GM19468 (cell line): ENCODE results near the gene ALDH1A2.

Source experiments
- ATAC-seq: cut with Tn5 transposase; IDR thresholded peaks from one replicate; pipeline ENCODE4 v1.9.1; 2021; ENCODE audit warnings: mild to moderate bottlenecking, moderate library complexity, moderate number of reproducible peaks; ENCODE audit not compliant: unreplicated experiment; ENCODE audit errors: extremely low read depth

ALDH1A2 gene

DNA sequence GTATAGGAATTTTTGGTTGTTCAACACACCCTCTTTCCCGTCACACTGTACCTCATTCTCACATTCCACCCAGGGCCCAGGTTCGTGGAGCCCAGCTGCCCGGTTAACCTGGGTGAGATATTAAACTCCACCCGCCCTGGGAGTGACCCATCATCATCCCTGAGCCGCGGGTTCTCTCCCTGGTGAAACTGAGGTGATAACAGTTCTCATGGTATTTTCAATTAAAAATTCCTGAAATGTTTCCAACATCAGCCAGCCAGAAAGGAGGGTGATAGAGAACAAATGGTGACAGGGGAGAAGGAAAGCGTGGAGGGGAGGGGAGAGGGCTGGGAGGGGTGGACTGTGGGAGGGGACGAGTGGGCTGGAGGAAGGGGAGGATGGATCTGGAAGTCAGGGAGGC is 148.8 kb downstream of the ALDH1A2 start:
- ATAC-seq: no peak

DNA sequence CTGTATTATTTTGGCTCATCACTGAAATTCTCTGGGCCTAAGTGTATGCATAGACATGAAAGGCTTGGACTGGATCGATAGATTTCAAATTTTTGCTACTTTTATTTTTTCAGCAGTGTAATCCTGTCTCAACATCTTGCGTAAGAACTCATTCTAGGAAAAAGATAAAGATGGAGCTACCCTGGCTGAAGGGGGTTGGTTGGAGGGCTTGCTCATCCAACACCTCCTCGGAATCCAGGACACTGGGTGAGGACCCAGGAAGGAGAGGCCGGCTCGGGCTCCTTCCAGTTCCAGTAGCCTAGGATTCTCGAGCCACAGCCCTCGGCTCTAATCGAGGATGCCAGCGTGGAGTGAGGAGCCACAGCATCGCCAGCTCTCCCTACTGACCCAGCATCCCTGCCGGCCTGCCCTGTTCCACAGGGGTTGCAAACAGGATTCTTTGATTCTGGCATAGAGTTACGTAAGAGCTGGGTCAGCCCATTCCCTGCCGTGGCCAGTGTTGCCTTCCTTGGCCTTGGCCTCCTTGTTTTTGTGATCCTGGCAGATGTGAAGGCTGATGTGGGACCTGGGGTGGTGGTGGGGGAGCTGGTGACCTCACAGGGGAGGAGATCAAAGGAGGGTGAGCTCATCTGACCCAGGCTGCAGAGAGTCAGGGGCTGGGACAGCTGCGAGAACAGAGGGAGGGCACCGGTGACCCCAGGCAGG is 149.5 kb downstream of the ALDH1A2 start:
- no peak for ATAC-seq

DNA sequence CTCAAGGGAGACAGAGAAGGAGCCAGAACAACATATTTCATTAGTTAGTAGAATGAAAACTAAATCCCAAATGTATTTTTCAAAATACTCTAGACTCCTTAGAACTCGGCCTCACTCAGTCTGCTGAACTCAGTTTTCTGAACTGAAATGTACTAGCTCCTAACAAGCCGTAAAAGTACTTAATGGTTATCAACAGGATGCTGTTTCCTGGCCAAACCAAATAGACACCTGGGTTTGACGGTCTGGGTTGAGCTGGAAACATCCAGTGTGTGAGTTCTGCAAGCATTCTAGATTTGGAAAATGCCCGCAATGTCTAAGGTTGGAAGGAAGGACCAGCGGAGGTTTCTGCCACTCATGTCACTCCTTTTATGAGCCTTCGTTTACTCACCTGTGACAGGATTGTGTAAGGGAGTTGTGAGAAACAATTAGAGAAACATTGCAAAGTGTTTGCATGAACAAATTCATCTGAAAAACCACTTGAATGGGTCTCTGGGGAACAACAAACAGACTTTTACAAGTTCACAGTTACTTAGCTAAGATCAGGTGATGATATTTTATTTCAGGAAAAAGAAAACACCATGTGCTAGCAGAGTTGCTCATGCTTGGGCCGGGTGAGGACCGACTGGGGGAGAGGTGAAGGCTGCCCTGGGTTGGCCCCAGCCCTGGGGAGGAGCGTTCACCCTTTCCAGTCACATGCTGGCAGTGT is 151.0 kb downstream of the ALDH1A2 start:
- no peak for ATAC-seq

DNA sequence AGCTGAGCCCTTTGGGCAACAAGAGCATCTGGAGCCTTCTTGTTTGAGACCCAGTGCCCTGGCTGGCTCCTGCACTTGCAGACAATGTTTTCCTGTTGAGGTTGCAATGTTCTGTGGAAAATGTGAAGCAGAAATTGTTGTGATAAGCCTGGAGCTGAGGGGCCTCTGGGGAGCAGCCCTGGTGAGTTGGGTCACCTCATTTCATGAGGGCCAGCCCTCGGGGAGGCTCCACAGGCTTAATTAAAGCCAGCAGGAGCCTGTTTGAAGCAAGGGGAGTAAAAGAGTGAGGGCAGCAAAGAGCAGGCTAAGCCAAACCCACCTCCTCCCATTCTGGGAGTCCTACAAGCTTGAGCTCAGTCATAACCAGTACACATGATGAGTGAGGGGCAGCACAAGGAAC is 154.3 kb downstream of the ALDH1A2 start:
- no peak for ATAC-seq

DNA sequence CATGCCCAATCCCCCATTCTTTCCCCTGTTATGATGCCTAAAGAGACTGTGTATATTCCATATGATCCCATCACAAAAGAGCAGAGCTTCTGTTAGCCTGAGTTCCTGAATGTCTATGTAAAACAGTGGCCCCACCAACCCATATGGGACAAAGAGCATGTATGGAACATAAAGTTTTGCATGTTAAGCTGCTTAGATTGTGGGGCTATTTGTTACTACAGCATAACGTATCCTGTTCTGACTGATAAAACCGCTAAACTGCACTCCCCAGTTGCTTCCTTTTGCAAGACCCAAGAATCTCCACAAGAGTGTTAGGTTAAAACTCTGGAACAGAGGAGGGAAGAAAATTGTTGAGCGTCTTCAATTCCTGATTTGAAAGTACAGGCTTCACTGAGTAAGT is 154.8 kb downstream of the ALDH1A2 start:
- no peak for ATAC-seq

DNA sequence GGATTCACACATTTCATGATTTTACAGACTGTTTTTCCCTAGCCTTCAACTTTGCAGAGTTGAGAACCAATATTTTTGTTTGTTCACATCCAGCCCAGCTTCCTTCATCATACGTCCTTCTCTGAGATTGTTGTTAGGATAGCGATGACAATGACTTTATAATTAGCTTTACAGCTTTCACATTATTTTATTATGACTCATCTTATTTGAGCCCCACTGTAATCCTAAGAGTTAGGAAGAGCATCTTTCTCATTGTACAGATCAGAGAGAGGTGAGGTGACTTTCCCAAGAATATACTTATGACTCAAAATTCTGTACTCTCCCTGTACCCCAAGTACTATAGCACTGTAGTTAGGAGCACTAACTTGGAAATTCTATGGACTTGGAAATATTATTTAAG is 156.1 kb downstream of the ALDH1A2 start:
- no peak for ATAC-seq

DNA sequence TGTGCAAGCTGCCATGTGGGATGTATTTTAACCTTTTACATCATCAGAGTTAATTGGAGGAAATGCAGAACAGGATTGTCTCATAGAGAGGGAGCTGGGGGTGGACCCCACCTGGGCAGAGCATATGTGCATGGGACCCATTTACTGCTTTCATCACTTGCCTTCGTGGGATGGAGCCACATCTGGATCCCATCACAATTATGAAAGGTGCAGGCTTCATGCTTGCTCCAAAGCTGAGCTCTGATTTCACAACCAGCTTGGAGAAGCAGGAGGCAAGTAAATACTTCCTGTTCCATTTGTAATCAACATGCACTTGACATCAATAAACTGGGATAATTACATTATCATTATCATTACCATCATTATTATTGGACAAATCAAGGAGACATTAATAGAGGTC is 161.9 kb downstream of the ALDH1A2 start:
- no peak for ATAC-seq
